BE2C (cell line): Measurements from ENCODE around the gene CLDN18. TPM values are rescaled to one million over a fixed set of nuclear protein-coding genes. Genes with fewer than 3 reads are reported as not detected.

ENCODE experiments used
- DNase-seq: peaks from one replicate; pipeline ENCODE4 v3.0.0-alpha.2; 2020
- H3K27me3 ChIP-seq: fragments of 250-450 bp; sonication (Bioruptor Pico); 2 replicates; pipeline ENCODE4 v1.5.1; 2020; ENCODE audit warnings: mild to moderate bottlenecking
- H3K36me3 ChIP-seq: fragments of 250-450 bp; sonication (Bioruptor Pico); 2 replicates; pipeline ENCODE4 v1.5.1; 2020; ENCODE audit warnings: mild to moderate bottlenecking
- H3K4me1 ChIP-seq: fragments of 250-450 bp; sonication (Bioruptor Pico); 2 replicates; pipeline ENCODE4 v1.5.1; 2020
- H3K4me3 ChIP-seq: 2 replicates; pipeline ENCODE4 v1.5.1; 2011; ENCODE audit warnings: low read depth, low read length
- H3K9me3 ChIP-seq: fragments of 250-450 bp; sonication (Bioruptor Pico); 2 replicates; pipeline ENCODE4 v1.5.1; 2020
- CTCF ChIP-seq: IDR thresholded peaks from 2 replicates; pipeline ENCODE4 v1.5.1; 2012; ENCODE audit warnings: mild to moderate bottlenecking, low read depth, low read length
- polyA plus RNA-seq: library from polyadenylated mRNA; unstranded; fragments of >200 nt; gene quantifications from one replicate; pipeline ENCODE4 v1.2.1, GENCODE V29; 2012; ENCODE audit warnings: low read depth, missing spikeins; ENCODE audit not compliant: insufficient read length, insufficient read depth

The CLDN18 gene
- polyA plus RNA-seq = not detected

- H3K27me3 ChIP-seq = no peaks in the 10 kb centered on the region; the same call in 1 of the 2 replicates
- no peak for DNase-seq
- H3K4me1 ChIP-seq = no peaks in the 10 kb centered on the region
- no peak within 1 kb of the TSS for H3K4me3 ChIP-seq
- no peaks in the 10 kb centered on the region for H3K36me3 ChIP-seq
- H3K9me3 ChIP-seq = no peaks in the 10 kb centered on the region
- no peak for TF ChIP-seq CTCF
These were observed at the start of gene CLDN18 for GRCh38 chr3:138009476-138010272. TSS of gene CLDN18 (plus strand) at chr3:138010165. CDS start at chr3:138010226, 61 bp downstream.

GRCh38 chr3:137962251-137962650, 47.7 kb upstream of the CLDN18 start:
- no peak for TF ChIP-seq CTCF
- H3K36me3 ChIP-seq = no peaks in the 10 kb centered on the region
- H3K27me3 ChIP-seq = peaks cover 3% of the 10 kb centered on the region
- H3K4me1 ChIP-seq = no peaks in the 10 kb centered on the region
- H3K4me3 ChIP-seq = no peak overlapping the region
- no peak for DNase-seq
- no peaks in the 10 kb centered on the region for H3K9me3 ChIP-seq

- DNase-seq = no peak
- Histone ChIP-seq H3K27me3 (peaks cover 3% of the 10 kb centered on the region), H3K4me1 (no peaks in the 10 kb centered on the region), H3K36me3 (no peaks in the 10 kb centered on the region), H3K4me3 (no peak overlapping the region), H3K9me3 (no peaks in the 10 kb centered on the region)
- no peak for TF ChIP-seq CTCF
These were observed 46.5 kb upstream of the CLDN18 start for GRCh38 chr3:137963463-137963862.

GRCh38 chr3:137970914-137971831, 38.8 kb upstream of the CLDN18 start:
- Histone ChIP-seq H3K9me3 (no peaks in the 10 kb centered on the region), H3K4me1 (no peaks in the 10 kb centered on the region), H3K36me3 (no peaks in the 10 kb centered on the region), H3K4me3 (no peak overlapping the region), H3K27me3 (no peaks in the 10 kb centered on the region)
- TF ChIP-seq CTCF = peak; percentile 93
- peak; percentile 83 for DNase-seq

GRCh38 chr3:137972396-137972795, 37.6 kb upstream of the CLDN18 start:
- H3K9me3 ChIP-seq = no peaks in the 10 kb centered on the region
- no peaks in the 10 kb centered on the region for H3K27me3 ChIP-seq
- TF ChIP-seq CTCF = no peak
- no peak for DNase-seq
- H3K4me3 ChIP-seq = no peak overlapping the region
- no peaks in the 10 kb centered on the region for H3K36me3 ChIP-seq
- H3K4me1 ChIP-seq = no peaks in the 10 kb centered on the region

GRCh38 chr3:137978328-137978727, 31.6 kb upstream of the CLDN18 start:
- TF ChIP-seq CTCF = no peak
- Histone ChIP-seq H3K36me3 (no peaks in the 10 kb centered on the region), H3K4me3 (no peak overlapping the region), H3K27me3 (no peaks in the 10 kb centered on the region), H3K9me3 (no peaks in the 10 kb centered on the region), H3K4me1 (no peaks in the 10 kb centered on the region)
- no peak for DNase-seq
